ENCODE measurements around the gene NUCB1. TPM values are rescaled to one million over a fixed set of nuclear protein-coding genes. Genes with fewer than 3 reads are reported as not detected.
"Not testable (repeated sequence)": the region's sequence is repeated elsewhere in the genome, so short reads cannot be mapped to it uniquely, and the experiment has no call there.

Gene NUCB1
- total and polyA plus RNA-seq, 8 donors, result 60.9 to 136 (median 96.3) TPM

- Histone ChIP-seq H3K27me3 (no peaks in the 10 kb centered on the region), H3K36me3 (no peaks in the 10 kb centered on the region), H3K27ac (no peak overlapping the region), H3K4me3 (no peak overlapping the region), H3K4me1 (no peaks in the 10 kb centered on the region), H3K9me3 (no peaks in the 10 kb centered on the region)
- DNase-seq, result peak in 1 of 6 donors; percentile 45
- intact Hi-C loops (cut with DNase I), result no loop called here
- 87 to 95% methylated on average over 19 to 21 of the region's 21 CpGs for WGBS, 2 donors
- no peak for FAIRE-seq
- TF ChIP-seq CTCF (IDR thresholded peaks at IDR 0.05), result no peak
- ATAC-seq, result no peak
Observed at GRCh38 chr19:48887861-48888612, 12.1 kb upstream of the NUCB1 start.

GRCh38 chr19:48889496-48889895 lies 10.6 kb upstream of the NUCB1 start:
- FAIRE-seq; H3K9me3 ChIP-seq; H3K4me1 ChIP-seq; H3K36me3 ChIP-seq; intact Hi-C loops (cut with DNase I); H3K27me3 ChIP-seq; DNase-seq; H3K4me3 ChIP-seq; H3K27ac ChIP-seq; ATAC-seq: not testable (repeated sequence)
- WGBS, 2 donors, result 34 to 44% methylated on average over 2 to 3 of the region's 3 CpGs

GRCh38 chr19:48890551-48890950 lies 9.6 kb upstream of the NUCB1 start:
- intact Hi-C loops (cut with DNase I), result no loop called here
- H3K4me1 ChIP-seq, result no peaks in the 10 kb centered on the region
- no peak overlapping the region for H3K27ac ChIP-seq
- WGBS, 2 donors, result 47 to 74% methylated on average over 4 of the region's 4 CpGs
- ATAC-seq (no peak), DNase-seq (no peak), FAIRE-seq (no peak)
- no peak for TF ChIP-seq CTCF (IDR thresholded peaks at IDR 0.05)
- no peaks in the 10 kb centered on the region for H3K27me3 ChIP-seq
- no peaks in the 10 kb centered on the region for H3K36me3 ChIP-seq
- H3K9me3 ChIP-seq, result no peaks in the 10 kb centered on the region
- H3K4me3 ChIP-seq, result no peak overlapping the region

- ATAC-seq, result no peak
- 61 to 66% methylated on average over 21 of the region's 21 CpGs for WGBS, 2 donors
- intact Hi-C loops (cut with DNase I), result no loop called here
Observed at GRCh38 chr19:48895226-48895625, 4.9 kb upstream of the NUCB1 start.

GRCh38 chr19:48896191-48896720 lies 3.9 kb upstream of the NUCB1 start:
- H3K27ac ChIP-seq, result no peak overlapping the region

More at GRCh38 chr19:48895226-48895625, 4.9 kb upstream of the NUCB1 start:
- FAIRE-seq (no peak), DNase-seq (no peak)
- H3K4me1 ChIP-seq, result no peaks in the 10 kb centered on the region
- no peaks in the 10 kb centered on the region for H3K36me3 ChIP-seq
- no peak for TF ChIP-seq CTCF (IDR thresholded peaks at IDR 0.05)
- H3K4me3 ChIP-seq, result no peak overlapping the region
- H3K27me3 ChIP-seq, result no peaks in the 10 kb centered on the region
- H3K9me3 ChIP-seq, result no peaks in the 10 kb centered on the region
- no peak overlapping the region for H3K27ac ChIP-seq

More at GRCh38 chr19:48896191-48896720, 3.9 kb upstream of the NUCB1 start:
- no peak for FAIRE-seq
- peaks cover 0 to 4% (median 3%) of the 10 kb centered on the region in 3 donors for H3K4me1 ChIP-seq
- ATAC-seq, result peak in 2 of 4 donors; percentile 17 to 53
- no peak for TF ChIP-seq CTCF (IDR thresholded peaks at IDR 0.05)
- peak overlapping the region in 2 of 4 donors; percentile 14 to 23 for H3K4me3 ChIP-seq
- no peaks in the 10 kb centered on the region for H3K36me3 ChIP-seq
- intact Hi-C loops (cut with DNase I), result no loop called here
- H3K9me3 ChIP-seq, result no peaks in the 10 kb centered on the region
- H3K27me3 ChIP-seq, result no peaks in the 10 kb centered on the region
- peak; percentile 55 to 84 (median 63) for DNase-seq
- WGBS, 2 donors, result 46 to 48% methylated on average over 21 to 25 of the region's 25 CpGs
